ENCODE measurements around the gene ADIPOQ.
"Not testable (repeated sequence)": the region's sequence is repeated elsewhere in the genome, so short reads cannot be mapped to it uniquely, and the experiment has no call there.

DNA sequence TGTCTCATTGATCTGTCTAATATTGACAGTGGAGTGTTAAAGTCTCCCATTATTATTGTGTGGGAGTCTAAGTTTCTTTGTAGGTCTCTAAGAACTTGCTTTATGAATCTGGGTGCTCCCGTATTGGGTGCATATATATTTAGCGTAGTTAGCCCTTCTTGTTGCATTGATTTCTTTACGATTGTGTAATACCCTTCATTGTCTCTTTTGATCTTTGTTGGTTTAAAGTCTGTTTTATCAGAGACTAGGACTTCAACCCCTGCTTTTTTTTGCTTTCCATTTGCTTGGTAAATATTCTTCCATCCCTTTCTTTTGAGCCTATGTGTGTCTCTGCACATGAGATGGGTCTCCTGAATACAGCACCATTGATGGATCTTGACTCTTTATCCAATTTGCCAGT is 64.6 kb downstream of the ADIPOQ start:
- TF ChIP-seq, protein P1, sequence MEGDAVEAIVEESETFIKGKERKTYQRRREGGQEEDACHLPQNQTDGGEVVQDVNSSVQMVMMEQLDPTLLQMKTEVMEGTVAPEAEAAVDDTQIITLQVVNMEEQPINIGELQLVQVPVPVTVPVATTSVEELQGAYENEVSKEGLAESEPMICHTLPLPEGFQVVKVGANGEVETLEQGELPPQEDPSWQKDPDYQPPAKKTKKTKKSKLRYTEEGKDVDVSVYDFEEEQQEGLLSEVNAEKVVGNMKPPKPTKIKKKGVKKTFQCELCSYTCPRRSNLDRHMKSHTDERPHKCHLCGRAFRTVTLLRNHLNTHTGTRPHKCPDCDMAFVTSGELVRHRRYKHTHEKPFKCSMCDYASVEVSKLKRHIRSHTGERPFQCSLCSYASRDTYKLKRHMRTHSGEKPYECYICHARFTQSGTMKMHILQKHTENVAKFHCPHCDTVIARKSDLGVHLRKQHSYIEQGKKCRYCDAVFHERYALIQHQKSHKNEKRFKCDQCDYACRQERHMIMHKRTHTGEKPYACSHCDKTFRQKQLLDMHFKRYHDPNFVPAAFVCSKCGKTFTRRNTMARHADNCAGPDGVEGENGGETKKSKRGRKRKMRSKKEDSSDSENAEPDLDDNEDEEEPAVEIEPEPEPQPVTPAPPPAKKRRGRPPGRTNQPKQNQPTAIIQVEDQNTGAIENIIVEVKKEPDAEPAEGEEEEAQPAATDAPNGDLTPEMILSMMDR (IDR thresholded peaks at IDR 0.05), result not testable (repeated sequence)
- TF ChIP-seq POLR2A (IDR thresholded peaks at IDR 0.05), result not testable (repeated sequence)
